Measurements from ENCODE around the gene CFI.
A peak's percentile ranks its signal among the peaks of the same experiment; 100 is the strongest.

CFI gene

GRCh38 chr4:109801895-109802319, at the start of gene CFI:
Gene CFI, minus strand, starts transcription at chr4:109801999. Its CDS starts 28 bp downstream, at chr4:109801971.
- DNase-seq = peak; percentile 68

DNA sequence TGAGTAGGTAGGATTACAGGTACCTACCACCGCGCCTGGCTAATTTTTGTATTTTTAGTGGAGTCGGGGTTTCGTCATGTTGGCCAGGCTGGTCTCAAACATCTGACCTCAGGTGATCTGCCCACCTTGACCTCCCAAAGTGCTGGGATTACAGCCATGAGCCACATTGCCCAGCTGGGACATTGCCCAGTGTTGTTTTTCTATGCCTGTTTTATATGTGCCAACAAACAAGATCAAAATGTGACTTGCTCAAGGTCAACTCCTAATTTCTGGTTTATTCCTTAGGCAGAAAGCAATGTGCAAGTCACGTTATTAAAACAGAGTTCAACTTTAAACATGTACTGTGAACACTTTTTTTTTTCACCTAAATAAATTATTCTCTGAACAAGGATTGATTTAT, 48.8 kb upstream of the CFI start:
- DNase-seq = no peak

- DNase-seq = no peak
Observed at GRCh38 chr4:109848501-109848900, 46.7 kb upstream of the CFI start.

DNA sequence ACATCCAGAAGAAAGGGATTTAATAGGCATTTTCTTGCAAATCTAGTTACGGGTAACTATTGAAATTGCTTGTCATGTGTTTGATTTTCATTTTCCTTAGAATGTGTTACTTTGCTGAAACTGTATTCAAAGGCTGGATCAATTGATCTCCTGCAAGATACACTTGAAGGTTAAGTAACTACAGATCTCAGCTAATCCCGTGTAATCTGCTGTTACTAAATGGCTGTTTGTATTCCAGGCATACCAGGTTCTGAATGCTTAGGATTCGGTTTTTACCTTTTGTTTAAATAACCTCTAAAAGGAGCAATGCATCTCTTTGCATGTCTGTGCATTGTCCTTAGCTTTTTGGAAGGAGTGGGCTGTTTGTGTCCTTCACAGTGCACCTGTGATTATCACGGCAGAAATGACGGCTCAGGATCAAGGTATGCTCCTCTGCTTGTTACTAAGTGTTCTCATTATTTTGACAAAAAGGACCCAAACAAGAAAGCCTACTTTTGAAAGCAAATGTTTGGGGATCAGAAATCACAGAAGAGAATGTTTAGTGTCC, 46.2 kb upstream of the CFI start, which contains the start of gene LRIT3:
TSS of gene LRIT3 (plus strand) at position 212 of the 547 bp plus-strand sequence. CDS start at position 307, 95 bp downstream.
- DNase-seq = no peak

- DNase-seq = no peak
Observed at GRCh38 chr4:109846395-109847098, 44.7 kb upstream of the CFI start.

DNA sequence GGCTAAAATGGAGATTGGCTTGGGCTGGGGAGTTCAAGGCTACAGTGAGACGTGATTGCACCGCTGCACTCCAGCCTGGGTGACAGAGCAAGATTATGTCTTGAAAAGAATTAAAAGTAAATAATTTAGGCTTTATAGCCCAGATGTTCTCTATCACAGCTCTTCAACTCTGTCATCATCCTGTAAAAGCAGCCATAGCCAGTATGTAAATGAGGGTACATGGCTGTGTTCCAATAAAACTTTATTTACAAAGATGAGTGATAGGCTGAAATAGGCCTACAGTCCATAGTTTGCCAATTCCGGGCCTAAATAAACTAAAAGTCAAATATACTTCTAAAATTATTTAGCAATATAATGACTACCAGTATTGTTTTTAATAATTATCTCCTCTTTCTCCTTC, 35.2 kb upstream of the CFI start:
- DNase-seq = no peak

DNA sequence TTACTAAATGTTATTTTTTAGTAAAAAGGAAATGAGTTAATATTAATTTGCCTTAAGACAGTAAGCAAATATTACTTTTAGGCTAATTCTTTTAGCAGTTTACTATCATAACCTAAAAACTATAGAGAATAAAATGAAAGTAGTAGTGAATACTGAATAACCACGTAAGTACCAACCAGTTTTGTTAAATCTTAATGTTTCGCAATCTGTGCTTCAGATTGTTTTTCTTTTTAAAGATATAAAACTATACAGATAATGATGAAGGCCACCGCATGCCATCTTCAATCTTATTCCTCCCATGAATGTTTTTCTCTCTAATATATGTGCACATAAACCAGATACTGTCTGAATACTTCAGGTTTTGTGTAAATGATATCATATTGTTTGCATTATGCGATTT, 32.0 kb upstream of the CFI start:
- no peak for DNase-seq

GRCh38 chr4:109827672-109828071, 25.9 kb upstream of the CFI start, which contains the start of gene RRH:
Gene RRH, plus strand, starts transcription at chr4:109827972. Its CDS starts 56 bp downstream, at chr4:109828028.
- DNase-seq = no peak

DNA sequence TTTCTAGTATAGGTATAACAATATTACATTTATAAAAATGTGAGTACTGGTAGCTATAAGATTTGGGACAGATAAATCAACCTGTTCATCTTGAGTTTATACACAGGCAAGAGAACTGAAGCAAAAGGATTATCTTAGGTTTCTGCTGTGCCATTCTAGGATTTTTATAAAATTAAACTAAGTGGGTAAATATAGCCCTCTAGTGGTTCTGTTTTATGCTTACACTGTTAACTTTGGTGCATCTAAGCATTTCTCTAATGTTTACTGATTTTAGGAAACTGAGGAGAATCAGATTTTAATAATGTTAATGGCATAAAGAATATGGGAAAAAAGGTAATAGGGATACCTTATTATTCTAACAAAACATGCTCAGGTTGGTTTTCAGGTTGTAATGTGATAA, 24.9 kb upstream of the CFI start:
- peak; percentile 43 for DNase-seq

- DNase-seq = no peak
Observed at GRCh38 chr4:109821185-109821584, 19.4 kb upstream of the CFI start.

- no peak for DNase-seq
Observed at GRCh38 chr4:109820563-109820962, 18.8 kb upstream of the CFI start.

- DNase-seq = no peak
Observed at GRCh38 chr4:109818268-109818667, 16.5 kb upstream of the CFI start.

- DNase-seq = no peak
Observed at GRCh38 chr4:109816894-109817293, 15.1 kb upstream of the CFI start.

DNA sequence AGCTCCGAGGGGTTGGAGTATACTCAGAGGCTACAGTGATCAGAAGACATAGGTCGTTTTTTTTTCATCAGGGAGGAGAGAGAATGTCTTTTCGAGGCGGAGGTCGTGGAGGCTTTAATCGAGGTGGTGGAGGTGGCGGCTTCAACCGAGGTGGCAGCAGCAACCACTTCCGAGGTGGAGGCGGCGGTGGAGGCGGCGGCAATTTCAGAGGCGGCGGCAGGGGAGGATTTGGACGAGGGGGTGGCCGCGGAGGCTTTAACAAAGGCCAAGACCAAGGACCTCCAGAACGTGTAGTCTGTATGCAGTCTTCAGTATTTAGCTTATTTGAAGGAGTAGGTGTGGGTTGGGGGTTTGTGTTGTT, 14.3 kb upstream of the CFI start:
- DNase-seq = no peak

DNA sequence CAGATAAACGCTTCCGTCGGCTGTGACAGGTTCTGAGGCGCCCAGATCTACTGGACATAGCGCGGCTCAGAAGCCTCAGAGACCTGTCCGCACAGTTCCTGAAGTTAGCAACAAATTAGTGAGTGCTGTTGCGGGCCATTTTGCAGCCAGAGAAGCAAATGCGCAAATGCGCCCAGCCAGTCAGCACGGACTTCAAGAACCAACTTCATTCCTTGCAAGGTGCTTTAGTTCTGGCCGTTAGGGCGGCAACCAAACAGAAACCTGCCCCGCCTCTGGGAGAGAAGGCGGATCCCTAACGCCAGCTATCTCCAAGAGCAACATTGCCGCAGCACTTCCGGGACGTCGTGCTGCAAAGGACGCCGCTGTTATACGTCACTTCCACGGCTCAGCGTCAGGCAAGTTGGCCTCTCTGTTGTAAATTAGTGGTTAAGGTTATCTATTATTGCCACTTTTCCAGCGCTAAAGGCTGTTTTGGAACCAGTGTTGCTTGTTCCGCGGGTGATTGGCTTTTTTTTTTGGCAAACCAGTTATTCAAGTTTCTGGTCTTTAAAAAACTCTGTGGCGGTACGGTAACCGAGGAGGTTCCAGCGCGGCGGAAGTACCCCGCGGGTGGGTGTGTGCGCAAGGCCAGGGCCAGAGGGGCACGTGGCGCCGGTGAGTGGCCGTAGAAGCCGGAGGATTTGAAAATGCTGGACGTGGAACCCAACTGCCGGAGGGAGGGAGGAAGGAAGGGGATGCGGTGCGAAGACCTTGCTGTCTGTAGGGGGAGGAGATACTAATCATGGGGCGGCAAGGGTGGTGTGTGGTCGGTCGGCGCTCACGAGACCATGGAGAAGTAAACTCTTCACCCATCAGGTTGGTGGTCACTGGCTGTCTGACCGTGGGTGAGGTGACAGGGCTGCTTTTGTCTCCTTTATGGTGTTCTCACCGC, 13.6 kb upstream of the CFI start, which contains the start of gene GAR1:
TSS of gene GAR1 (plus strand) at position 612 of the 931 bp plus-strand sequence. CDS start 403 bp downstream, outside the sequence.
- DNase-seq = peak; percentile 97

DNA sequence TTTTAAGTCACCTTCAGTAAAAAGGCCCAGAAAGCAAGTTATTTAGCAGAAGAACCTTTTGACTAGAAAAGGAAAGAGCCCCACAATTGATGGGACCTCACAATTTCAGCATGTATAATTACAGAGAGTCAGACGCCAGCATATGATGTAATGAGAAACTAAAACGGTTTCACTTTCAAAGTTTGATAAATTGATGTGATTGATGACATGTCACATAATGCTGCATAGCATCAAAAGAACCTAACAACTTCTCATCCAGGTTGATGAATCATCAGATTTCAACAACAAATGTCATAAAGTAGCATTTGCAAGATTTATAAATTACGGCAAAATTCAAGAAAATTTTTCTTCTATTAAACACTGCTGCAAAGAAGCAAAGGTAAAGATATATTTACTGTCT, 9.9 kb upstream of the CFI start:
- DNase-seq = no peak

DNA sequence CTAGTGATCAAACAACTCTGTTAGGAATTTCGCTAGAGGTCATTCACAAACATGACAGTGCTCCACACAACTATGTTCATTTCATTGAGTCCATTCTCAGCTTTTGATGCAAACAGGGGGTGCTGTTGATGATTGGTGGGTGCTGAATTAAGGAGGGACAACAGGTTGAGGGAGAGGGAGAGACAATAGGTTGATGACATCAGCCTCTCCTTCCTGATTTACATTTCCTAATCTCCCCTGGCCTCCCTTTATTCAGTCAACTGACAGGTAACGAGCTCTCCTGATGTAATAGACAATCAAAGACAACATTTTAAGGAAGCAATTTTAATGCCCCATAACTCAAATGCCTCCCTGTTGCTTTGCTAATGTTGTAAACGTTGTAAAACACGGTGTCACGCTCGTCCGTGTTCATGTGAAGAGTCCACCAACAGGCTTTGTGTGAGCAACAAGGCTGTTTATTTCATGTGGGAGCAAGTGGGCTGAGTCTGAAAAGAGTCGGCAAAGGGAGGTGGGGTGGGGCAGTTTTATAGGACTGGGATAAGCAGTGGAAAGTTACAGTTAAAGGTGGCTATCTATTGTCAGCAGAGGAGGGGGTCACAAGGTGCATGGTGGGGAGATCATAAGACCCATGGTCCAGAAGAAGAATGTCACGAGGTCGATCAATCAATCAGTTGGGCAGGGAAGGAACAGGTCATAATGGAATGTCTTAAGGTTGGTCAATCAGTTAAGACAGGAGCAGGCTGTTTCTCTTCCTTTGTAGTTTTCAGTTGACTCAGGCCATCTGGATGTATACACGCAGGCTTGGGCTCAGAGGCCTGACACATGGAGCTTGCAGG, 9.0 kb upstream of the CFI start:
- DNase-seq = no peak

GRCh38 chr4:109809655-109810054, 7.9 kb upstream of the CFI start:
- no peak for DNase-seq

- peak; percentile 73 for DNase-seq
Observed at GRCh38 chr4:109803924-109804571, 2.2 kb upstream of the CFI start.

GRCh38 chr4:109801099-109801789, 555 bp downstream of the CFI start:
- DNase-seq = peak; percentile 19

DNA sequence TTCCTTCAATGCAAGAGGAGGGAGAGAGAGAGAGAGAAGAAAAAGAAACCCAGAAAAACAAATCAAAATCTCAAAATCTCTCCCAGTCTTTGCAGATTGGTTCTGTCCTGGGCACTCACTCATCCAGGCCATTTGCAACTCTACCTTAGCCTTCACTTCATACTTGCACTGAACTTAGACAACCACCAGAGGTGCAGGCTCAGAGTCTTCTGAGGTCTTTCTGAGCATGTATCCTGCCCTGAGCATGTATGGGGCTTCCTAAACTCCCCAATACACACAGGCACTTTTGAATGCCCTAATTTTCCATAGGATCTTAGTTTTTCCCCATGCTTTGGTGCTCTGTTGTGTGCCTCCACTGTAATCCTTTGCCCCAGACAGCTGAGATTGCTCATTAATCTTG, 2.9 kb downstream of the CFI start:
- DNase-seq = no peak
